ENCODE results near the gene GTF2H1.

The GTF2H1 gene
- long read RNA-seq, donor 1, partial matches to known transcripts = 0 of 4 reads
- long read RNA-seq, donor 1, other reads (novel, unspliced or antisense) = 0 of 4 reads
- long read RNA-seq, donor 2, transcript GTF2H1-201 (15 exons, 2,982 nt) = major isoform, 5 of 6 reads
- long read RNA-seq, donor 2, partial matches to known transcripts = 0 of 6 reads
- long read RNA-seq, donor 2, other reads (novel, unspliced or antisense) = 0 of 6 reads
- long read RNA-seq, donor 3, partial matches to known transcripts = 0 of 6 reads
- long read RNA-seq, donor 3, other reads (novel, unspliced or antisense) = 0 of 6 reads
- long read RNA-seq, donor 4, partial matches to known transcripts = 5 of 14 reads
- long read RNA-seq, donor 4, other reads (novel, unspliced or antisense) = 0 of 14 reads
- long read RNA-seq, donor 5, transcript GTF2H1-201 (15 exons, 2,982 nt) = major isoform, 6 of 8 reads
- long read RNA-seq, donor 5, partial matches to known transcripts = 0 of 8 reads
- long read RNA-seq, donor 5, other reads (novel, unspliced or antisense) = 0 of 8 reads
- long read RNA-seq, donor 6, transcript GTF2H1-201 (15 exons, 2,982 nt) = major isoform, 8 of 23 reads
- long read RNA-seq, donor 6, partial matches to known transcripts = 12 of 23 reads
- long read RNA-seq, donor 6, other reads (novel, unspliced or antisense) = 0 of 23 reads
- long read RNA-seq, donor 7, transcript GTF2H1-201 (15 exons, 2,982 nt) = major isoform, 6 of 41 reads
- long read RNA-seq, donor 7, partial matches to known transcripts = 31 of 41 reads
- long read RNA-seq, donor 7, other reads (novel, unspliced or antisense) = 0 of 41 reads
- long read RNA-seq, donor 8, partial matches to known transcripts = 6 of 12 reads
- long read RNA-seq, donor 8, other reads (novel, unspliced or antisense) = 0 of 12 reads

- DNase-seq = peak; percentile 100
These were observed at the start of gene GTF2H1, which contains the start of gene HPS5 for GRCh38 chr11:18321969-18322711. GTF2H1 (plus strand) TSS chr11:18322567; CDS start chr11:18333075, 10,508 bp downstream. HPS5 (minus strand) TSS chr11:18322140; CDS start chr11:18317858, 4,282 bp downstream.

- DNase-seq = no peak
These were observed 44.6 kb upstream of the GTF2H1 start for GRCh38 chr11:18277565-18278271.

- no peak for DNase-seq
These were observed 41.8 kb upstream of the GTF2H1 start for GRCh38 chr11:18280438-18281045.

GRCh38 chr11:18282626-18283025, 39.7 kb upstream of the GTF2H1 start:
- DNase-seq = no peak

GRCh38 chr11:18285841-18286240, 36.5 kb upstream of the GTF2H1 start:
- no peak for DNase-seq

GRCh38 chr11:18288911-18289310, 33.5 kb upstream of the GTF2H1 start:
- no peak for DNase-seq

GRCh38 chr11:18294862-18295261, 27.5 kb upstream of the GTF2H1 start:
- no peak for DNase-seq

GRCh38 chr11:18295316-18295715, 27.1 kb upstream of the GTF2H1 start:
- DNase-seq = no peak

- no peak for DNase-seq
These were observed 22.6 kb upstream of the GTF2H1 start for GRCh38 chr11:18299721-18300120.

GRCh38 chr11:18304745-18305144, 17.6 kb upstream of the GTF2H1 start:
- DNase-seq = no peak

GRCh38 chr11:18307461-18308139, 14.8 kb upstream of the GTF2H1 start:
- DNase-seq = no peak

GRCh38 chr11:18308242-18308641, 14.1 kb upstream of the GTF2H1 start:
- DNase-seq = no peak

- DNase-seq = no peak
These were observed 12.7 kb upstream of the GTF2H1 start for GRCh38 chr11:18309691-18310090.

- no peak for DNase-seq
These were observed 11.5 kb upstream of the GTF2H1 start for GRCh38 chr11:18310800-18311340.

- no peak for DNase-seq
These were observed 10.4 kb upstream of the GTF2H1 start for GRCh38 chr11:18312012-18312411.

GRCh38 chr11:18312663-18313420, 9.5 kb upstream of the GTF2H1 start:
- no peak for DNase-seq

GRCh38 chr11:18313965-18314763, 8.2 kb upstream of the GTF2H1 start:
- DNase-seq = no peak

- DNase-seq = no peak
These were observed 7.4 kb upstream of the GTF2H1 start for GRCh38 chr11:18314784-18315523.
